Stimulated activated CD8-positive, alpha-beta memory T cell treated with anti-CD3 and anti-CD28 coated beads, Interleukin-2, amount 100 ng/mL, for 1 hour (primary cell): ENCODE measurements around the gene TMCO5A.

Source experiments
- DNase-seq, 2 donors: peaks; one replicate each; pipeline ENCODE4 v3.0.0-alpha.2; 2020; ENCODE audit warnings: low read depth in 2 of 2

The TMCO5A gene

GRCh38 chr15:37973856-37974255 is 39.4 kb downstream of the TMCO5A start:
- no peak for DNase-seq

- DNase-seq: no peak
These were observed 43.8 kb downstream of the TMCO5A start for GRCh38 chr15:37978231-37978630.

GRCh38 chr15:37979671-37980409 is 45.4 kb downstream of the TMCO5A start:
- no peak for DNase-seq

- DNase-seq: no peak
These were observed 46.8 kb downstream of the TMCO5A start for GRCh38 chr15:37981201-37981600.

GRCh38 chr15:37981775-37982174 is 47.3 kb downstream of the TMCO5A start:
- no peak for DNase-seq

GRCh38 chr15:37984368-37984767 is 49.9 kb downstream of the TMCO5A start:
- DNase-seq: no peak

GRCh38 chr15:37995461-37996347 is 61.3 kb downstream of the TMCO5A start:
- DNase-seq: no peak
